ENCODE results near the gene SLC35G6.

DNA sequence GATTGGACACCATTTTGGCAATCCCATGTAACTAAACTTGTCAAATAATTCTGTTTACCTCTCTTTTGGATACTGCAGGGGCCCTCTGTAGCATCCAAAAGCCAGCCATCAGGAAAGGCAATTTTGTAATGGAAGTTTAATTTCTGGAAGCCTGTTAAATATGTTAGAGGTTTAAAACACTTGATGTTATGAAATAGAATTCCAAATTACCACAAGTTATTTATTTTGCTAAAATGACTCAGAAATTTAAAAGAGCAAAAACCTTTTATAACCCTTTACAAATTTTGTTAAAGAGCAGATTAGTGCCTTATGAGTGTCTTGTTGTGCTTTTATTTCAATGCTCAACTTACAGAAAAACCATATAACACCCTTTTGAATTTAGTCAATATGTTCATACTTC lies 47.6 kb downstream of the SLC35G6 start:
- TF ChIP-seq, protein P1, sequence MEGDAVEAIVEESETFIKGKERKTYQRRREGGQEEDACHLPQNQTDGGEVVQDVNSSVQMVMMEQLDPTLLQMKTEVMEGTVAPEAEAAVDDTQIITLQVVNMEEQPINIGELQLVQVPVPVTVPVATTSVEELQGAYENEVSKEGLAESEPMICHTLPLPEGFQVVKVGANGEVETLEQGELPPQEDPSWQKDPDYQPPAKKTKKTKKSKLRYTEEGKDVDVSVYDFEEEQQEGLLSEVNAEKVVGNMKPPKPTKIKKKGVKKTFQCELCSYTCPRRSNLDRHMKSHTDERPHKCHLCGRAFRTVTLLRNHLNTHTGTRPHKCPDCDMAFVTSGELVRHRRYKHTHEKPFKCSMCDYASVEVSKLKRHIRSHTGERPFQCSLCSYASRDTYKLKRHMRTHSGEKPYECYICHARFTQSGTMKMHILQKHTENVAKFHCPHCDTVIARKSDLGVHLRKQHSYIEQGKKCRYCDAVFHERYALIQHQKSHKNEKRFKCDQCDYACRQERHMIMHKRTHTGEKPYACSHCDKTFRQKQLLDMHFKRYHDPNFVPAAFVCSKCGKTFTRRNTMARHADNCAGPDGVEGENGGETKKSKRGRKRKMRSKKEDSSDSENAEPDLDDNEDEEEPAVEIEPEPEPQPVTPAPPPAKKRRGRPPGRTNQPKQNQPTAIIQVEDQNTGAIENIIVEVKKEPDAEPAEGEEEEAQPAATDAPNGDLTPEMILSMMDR (IDR thresholded peaks at IDR 0.05), result no peak
- TF ChIP-seq POLR2AphosphoS5 (IDR thresholded peaks at IDR 0.05) (no peak), POLR2A (IDR thresholded peaks at IDR 0.05) (no peak)

Data from prostate gland (tissue), 2 donors.